HG03045 (cell line): Measurements from ENCODE around the gene PSMB4.
"Not testable (repeated sequence)": the region's sequence is repeated elsewhere in the genome, so short reads cannot be mapped to it uniquely, and the experiment has no call there.

Experiments
- ATAC-seq: cut with Tn5 transposase; IDR thresholded peaks from one replicate; pipeline ENCODE4 v1.9.1; 2021; ENCODE audit warnings: mild to moderate bottlenecking, moderate library complexity; ENCODE audit not compliant: unreplicated experiment

PSMB4 gene

GRCh38 chr1:151437396-151437795 is 38.0 kb downstream of the PSMB4 start:
- not testable (repeated sequence) for ATAC-seq

DNA sequence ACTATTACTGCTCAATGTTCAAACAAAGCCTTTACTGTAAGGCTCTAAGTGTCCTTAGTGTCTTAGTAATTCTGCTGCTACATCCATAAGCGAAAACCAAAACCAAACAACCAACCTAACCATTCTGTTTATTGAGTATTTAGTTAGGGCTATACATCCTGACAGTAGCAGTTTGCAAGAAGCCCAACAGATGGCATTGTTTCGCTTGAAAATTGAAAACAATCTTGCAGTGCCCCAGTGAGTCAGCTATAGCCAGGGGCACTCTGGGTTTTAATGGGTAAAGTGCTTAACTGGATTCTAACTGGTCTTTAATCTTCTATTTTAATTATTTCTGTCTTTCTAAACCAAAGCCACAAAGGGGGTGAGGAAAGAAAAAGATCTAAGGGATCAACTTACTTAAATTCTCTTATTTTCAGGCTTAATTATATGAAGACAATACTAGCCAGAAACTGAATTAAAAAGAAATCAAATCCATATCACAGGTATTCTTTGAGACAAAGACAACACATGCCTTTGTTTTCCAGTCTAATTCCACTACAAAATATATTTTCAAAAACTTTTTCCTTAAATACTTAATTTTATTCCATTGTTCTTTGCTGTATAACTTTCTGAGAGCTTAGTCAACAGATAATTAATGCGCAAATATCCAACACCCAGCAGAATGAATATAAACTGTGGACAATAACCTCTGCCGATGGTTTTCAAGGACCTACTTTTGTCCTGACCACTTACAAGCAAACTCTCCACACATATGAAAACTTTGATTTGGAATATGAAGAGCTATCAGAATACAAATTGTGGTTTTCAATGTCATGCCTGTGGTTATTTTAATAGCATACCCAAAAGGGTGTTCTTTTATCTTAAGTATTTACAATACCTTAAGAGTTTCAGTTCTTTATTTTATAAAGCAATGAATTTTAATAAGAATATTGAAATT is 44.7 kb downstream of the PSMB4 start:
- no peak for ATAC-seq

- ATAC-seq = no peak
These were observed 45.4 kb downstream of the PSMB4 start for GRCh38 chr1:151444783-151445177.

- no peak for ATAC-seq
These were observed 48.3 kb downstream of the PSMB4 start for GRCh38 chr1:151447696-151448095.
